ENCODE measurements around the gene OR10A5.
"Not testable (repeated sequence)": the region's sequence is repeated elsewhere in the genome, so short reads cannot be mapped to it uniquely, and the experiment has no call there.

The OR10A5 gene, protein sequence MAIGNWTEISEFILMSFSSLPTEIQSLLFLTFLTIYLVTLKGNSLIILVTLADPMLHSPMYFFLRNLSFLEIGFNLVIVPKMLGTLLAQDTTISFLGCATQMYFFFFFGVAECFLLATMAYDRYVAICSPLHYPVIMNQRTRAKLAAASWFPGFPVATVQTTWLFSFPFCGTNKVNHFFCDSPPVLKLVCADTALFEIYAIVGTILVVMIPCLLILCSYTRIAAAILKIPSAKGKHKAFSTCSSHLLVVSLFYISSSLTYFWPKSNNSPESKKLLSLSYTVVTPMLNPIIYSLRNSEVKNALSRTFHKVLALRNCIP

DNA sequence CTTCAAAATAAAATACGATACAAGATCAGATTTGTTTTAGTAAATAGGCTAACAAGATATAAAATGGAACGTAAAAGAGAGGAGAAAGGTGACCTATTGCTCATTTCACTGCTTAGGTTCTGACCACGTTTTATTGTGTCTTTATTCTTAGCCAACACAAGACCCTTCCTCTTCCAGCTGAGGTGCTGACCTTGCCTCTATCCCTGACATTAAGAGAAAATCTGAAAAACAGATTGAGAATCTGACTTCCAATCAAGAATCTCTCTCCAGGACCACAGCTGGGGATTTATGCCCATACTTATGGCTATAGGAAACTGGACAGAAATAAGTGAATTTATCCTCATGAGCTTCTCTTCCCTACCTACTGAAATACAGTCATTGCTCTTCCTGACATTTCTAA lies at the start of gene OR10A5:
Gene OR10A5, plus strand, starts transcription at position 301 of the 400 bp plus-strand sequence. Its CDS starts 0 bp downstream, at position 301.
- Histone ChIP-seq H3K9ac (ENCODE audit: low read length) (no peak within 1 kb of the TSS), H3K36me3 (ENCODE audit: control insufficient read depth, low read depth, low read length) (no peaks in the 10 kb centered on the region), H3K27ac (ENCODE audit: low read length) (no peak within 1 kb of the TSS), H3K4me3 (ENCODE audit: low read length) (no peak within 1 kb of the TSS), H3K4me1 (ENCODE audit: control insufficient read depth, low read depth, low read length) (no peaks in the 10 kb centered on the region), H3K9me3 (ENCODE audit: control insufficient read depth, low read depth, low read length) (no peaks in the 10 kb centered on the region), H3K27me3 (ENCODE audit: control insufficient read depth, insufficient read depth, low read length) (no peaks in the 10 kb centered on the region)

DNA sequence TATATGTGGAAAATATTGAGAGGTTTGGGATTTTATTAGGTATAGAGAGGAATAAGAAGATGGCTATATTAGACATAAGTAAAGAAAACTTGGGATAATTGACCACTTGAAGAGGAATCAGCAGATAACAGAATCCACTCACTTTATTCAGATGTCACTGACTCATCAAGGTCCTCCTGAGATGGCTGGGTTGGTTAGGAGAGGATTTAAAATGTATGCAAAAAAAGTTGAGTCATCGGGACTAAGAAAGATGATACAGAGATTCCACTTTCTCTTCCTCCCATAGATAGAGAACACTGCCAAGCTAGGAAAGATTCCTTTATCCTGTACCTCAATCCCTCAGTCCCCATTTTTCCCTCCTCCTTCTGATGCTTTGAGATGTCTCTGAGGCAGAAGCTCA lies 46.1 kb upstream of the OR10A5 start, which contains the start of gene OR6A2:
Gene OR6A2, minus strand, starts transcription at position 288 of the 400 bp plus-strand sequence. CDS start 3,981 bp downstream, outside the sequence.
- H3K36me3 ChIP-seq (ENCODE audit: control insufficient read depth, low read depth, low read length): no peaks in the 10 kb centered on the region
- H3K27me3 ChIP-seq (ENCODE audit: control insufficient read depth, insufficient read depth, low read length): no peaks in the 10 kb centered on the region
- no peak within 1 kb of the TSS for H3K27ac ChIP-seq (ENCODE audit: low read length)
- no peaks in the 10 kb centered on the region for H3K9me3 ChIP-seq (ENCODE audit: control insufficient read depth, low read depth, low read length)
- no peak within 1 kb of the TSS for H3K9ac ChIP-seq (ENCODE audit: low read length)
- H3K4me1 ChIP-seq (ENCODE audit: control insufficient read depth, low read depth, low read length): no peaks in the 10 kb centered on the region
- no peak within 1 kb of the TSS for H3K4me3 ChIP-seq (ENCODE audit: low read length)

DNA sequence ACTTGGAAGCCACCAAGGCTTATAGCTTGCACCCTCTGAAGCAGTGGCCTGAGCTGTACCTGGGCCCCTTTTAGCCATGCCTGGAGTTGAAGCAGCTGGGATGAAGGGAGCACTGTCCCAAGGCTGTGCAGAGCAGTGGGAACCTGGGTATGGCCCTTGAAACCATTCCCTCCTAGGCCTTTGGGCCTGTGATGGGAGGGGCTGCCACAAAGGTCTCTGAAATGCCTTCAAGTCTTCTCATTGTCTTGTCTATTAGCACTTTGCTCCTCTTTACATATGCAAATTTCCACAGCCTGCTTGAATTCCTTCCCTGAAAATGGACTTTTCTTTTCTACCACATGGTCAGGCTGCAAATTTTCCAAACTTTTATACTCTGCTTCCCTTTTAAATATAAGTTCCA lies 44.4 kb upstream of the OR10A5 start:
- not testable (repeated sequence) for H3K9me3 ChIP-seq (ENCODE audit: control insufficient read depth, low read depth, low read length); H3K9ac ChIP-seq (ENCODE audit: low read length); H3K4me1 ChIP-seq (ENCODE audit: control insufficient read depth, low read depth, low read length); H3K4me3 ChIP-seq (ENCODE audit: low read length); H3K27ac ChIP-seq (ENCODE audit: low read length); H3K36me3 ChIP-seq (ENCODE audit: control insufficient read depth, low read depth, low read length); H3K27me3 ChIP-seq (ENCODE audit: control insufficient read depth, insufficient read depth, low read length)

DNA sequence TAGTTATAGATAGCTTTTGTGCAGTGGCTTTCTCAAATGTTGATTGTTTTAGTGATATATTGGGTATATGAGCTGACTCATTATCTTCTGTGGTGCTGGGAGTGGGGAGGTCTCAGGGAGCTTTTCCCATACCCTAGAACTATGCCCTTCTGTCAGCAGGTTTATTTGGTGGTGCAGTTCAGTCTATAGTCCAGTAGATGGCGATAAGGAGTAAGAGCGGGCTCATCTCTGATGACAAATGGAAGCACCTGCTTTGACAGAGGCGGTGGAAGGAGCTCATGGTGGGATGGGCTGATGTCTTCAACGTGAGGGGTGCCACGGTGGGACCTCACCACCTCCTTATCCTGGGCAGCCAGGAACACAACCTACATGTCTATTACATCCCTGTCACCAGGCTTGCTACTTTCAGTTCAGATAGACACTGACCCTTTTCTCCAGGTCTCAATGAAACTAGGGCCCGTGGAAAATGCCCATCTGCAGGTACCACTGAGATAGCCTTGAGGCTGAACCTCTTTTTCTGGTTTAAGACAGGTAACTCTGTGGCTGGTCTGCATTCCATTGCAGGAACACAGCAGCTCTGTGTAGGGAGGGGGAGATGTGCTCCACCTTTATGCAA lies 33.0 kb upstream of the OR10A5 start:
- H3K9me3 ChIP-seq (ENCODE audit: control insufficient read depth, low read depth, low read length): no peaks in the 10 kb centered on the region
- no peak overlapping the region for H3K9ac ChIP-seq (ENCODE audit: low read length)
- H3K27ac ChIP-seq (ENCODE audit: low read length): no peak overlapping the region
- no peaks in the 10 kb centered on the region for H3K27me3 ChIP-seq (ENCODE audit: control insufficient read depth, insufficient read depth, low read length)
- no peak overlapping the region for H3K4me3 ChIP-seq (ENCODE audit: low read length)
- H3K4me1 ChIP-seq (ENCODE audit: control insufficient read depth, low read depth, low read length): no peaks in the 10 kb centered on the region
- no peaks in the 10 kb centered on the region for H3K36me3 ChIP-seq (ENCODE audit: control insufficient read depth, low read depth, low read length)

DNA sequence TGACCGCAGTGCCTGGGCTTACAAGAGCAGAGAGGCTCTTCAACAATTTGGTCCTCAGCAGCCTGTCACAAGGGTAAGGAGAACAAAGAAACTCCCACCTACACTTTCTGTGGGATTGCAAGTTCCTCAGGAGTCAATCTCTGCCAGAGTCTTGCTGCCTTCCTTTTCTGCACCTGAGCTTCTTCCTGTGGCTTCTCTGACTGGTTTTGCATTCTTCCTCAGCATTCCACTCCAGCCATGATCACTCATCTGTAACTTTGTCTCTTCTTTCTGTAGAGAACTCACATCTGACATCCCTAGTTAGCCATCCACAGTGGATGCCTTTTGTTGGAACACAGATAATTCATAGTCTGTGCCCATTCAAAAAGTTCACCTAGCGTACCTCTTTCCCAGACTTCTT lies 31.8 kb upstream of the OR10A5 start:
- Histone ChIP-seq H3K4me1 (ENCODE audit: control insufficient read depth, low read depth, low read length) (no peaks in the 10 kb centered on the region), H3K4me3 (ENCODE audit: low read length) (no peak overlapping the region)

DNA sequence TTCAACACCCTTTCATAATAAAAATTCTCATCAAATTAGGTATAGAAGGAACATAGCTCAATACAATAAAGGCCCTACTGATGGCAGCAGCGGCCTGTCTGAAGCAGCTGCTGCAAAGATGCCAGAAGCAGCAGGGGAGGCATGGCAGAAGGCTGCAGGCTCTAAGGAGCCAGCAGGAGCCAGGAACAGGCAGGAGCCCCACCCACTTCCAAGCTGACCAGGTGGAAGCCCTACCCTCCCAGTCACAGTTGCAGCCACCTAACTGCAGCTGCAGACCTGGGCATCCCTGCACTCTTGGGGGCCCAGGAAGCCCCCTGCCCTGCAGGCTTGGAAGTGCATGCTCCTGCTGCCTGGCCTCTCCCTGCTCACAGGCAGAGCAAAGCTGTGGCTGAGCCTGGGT lies 27.8 kb upstream of the OR10A5 start:
- Histone ChIP-seq H3K4me1 (ENCODE audit: control insufficient read depth, low read depth, low read length) (no peaks in the 10 kb centered on the region), H3K9me3 (ENCODE audit: control insufficient read depth, low read depth, low read length) (no peaks in the 10 kb centered on the region), H3K36me3 (ENCODE audit: control insufficient read depth, low read depth, low read length) (no peaks in the 10 kb centered on the region), H3K27me3 (ENCODE audit: control insufficient read depth, insufficient read depth, low read length) (no peaks in the 10 kb centered on the region), H3K27ac (ENCODE audit: low read length) (no peak overlapping the region), H3K4me3 (ENCODE audit: low read length) (no peak overlapping the region), H3K9ac (ENCODE audit: low read length) (no peak overlapping the region)

More for the DNA sequence above, 31.8 kb upstream of the OR10A5 start:
- no peak overlapping the region for H3K9ac ChIP-seq (ENCODE audit: low read length)
- H3K36me3 ChIP-seq (ENCODE audit: control insufficient read depth, low read depth, low read length): no peaks in the 10 kb centered on the region
- H3K9me3 ChIP-seq (ENCODE audit: control insufficient read depth, low read depth, low read length): no peaks in the 10 kb centered on the region
- no peaks in the 10 kb centered on the region for H3K27me3 ChIP-seq (ENCODE audit: control insufficient read depth, insufficient read depth, low read length)
- no peak overlapping the region for H3K27ac ChIP-seq (ENCODE audit: low read length)

DNA sequence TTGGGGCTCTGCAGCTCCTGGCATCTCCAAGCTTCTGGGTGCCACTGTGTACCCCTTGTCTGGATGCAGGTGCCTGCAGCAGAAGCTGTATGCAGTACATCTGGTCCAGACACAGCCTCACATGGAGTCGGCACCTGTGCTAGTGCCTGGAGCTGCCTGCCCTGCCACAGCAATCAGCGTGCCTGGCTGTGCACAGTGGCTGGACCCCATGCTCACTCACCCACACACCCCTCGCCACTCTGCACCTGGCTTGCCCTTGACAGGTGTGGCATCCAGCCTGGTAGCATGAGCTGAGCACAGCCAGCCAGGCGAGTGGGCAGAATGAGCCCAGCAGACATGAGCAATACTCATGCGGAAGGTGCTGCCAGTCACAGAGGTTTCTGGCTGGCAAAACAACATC lies 26.5 kb upstream of the OR10A5 start:
- H3K4me1 ChIP-seq (ENCODE audit: control insufficient read depth, low read depth, low read length): no peaks in the 10 kb centered on the region
- no peaks in the 10 kb centered on the region for H3K9me3 ChIP-seq (ENCODE audit: control insufficient read depth, low read depth, low read length)
- no peak overlapping the region for H3K9ac ChIP-seq (ENCODE audit: low read length)
- no peaks in the 10 kb centered on the region for H3K36me3 ChIP-seq (ENCODE audit: control insufficient read depth, low read depth, low read length)
- no peak overlapping the region for H3K27ac ChIP-seq (ENCODE audit: low read length)
- H3K27me3 ChIP-seq (ENCODE audit: control insufficient read depth, insufficient read depth, low read length): no peaks in the 10 kb centered on the region
- H3K4me3 ChIP-seq (ENCODE audit: low read length): no peak overlapping the region

DNA sequence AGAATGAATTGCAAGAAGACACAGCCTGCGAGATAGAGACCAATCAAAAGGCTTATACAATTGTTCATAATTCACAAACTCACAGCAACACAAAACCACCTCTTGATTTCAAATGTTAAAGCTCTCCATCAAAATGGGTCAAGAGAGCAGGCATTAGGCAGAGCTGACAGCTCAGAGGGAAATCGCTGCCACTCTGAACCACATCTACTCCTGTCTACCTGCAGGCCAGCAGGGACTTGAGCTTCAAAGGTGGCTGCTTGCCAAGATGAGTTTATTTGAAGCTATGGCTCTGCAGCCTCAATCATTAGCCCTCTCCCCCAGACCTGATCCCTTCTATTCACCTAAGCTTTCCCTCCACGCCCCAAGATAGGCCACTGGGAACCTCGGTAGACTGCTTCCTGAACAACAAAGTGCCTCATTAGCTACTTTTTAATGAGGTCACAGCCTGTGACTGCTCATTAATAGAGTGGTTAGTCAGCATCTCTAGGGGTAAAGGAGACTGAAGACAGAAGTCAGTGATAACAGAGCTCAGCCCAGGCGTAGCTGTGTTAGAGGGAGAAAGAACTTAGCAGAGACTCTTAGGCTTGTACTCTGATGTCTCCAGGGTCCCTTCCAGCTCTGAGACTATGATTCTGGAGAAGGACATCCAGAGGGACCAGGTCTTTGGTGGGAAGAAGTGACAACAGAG lies 21.2 kb upstream of the OR10A5 start:
- no peaks in the 10 kb centered on the region for H3K36me3 ChIP-seq (ENCODE audit: control insufficient read depth, low read depth, low read length)
- H3K27me3 ChIP-seq (ENCODE audit: control insufficient read depth, insufficient read depth, low read length): no peaks in the 10 kb centered on the region
- H3K27ac ChIP-seq (ENCODE audit: low read length): no peak overlapping the region
- H3K4me3 ChIP-seq (ENCODE audit: low read length): no peak overlapping the region
- H3K4me1 ChIP-seq (ENCODE audit: control insufficient read depth, low read depth, low read length): no peaks in the 10 kb centered on the region
- no peak overlapping the region for H3K9ac ChIP-seq (ENCODE audit: low read length)
- H3K9me3 ChIP-seq (ENCODE audit: control insufficient read depth, low read depth, low read length): no peaks in the 10 kb centered on the region

DNA sequence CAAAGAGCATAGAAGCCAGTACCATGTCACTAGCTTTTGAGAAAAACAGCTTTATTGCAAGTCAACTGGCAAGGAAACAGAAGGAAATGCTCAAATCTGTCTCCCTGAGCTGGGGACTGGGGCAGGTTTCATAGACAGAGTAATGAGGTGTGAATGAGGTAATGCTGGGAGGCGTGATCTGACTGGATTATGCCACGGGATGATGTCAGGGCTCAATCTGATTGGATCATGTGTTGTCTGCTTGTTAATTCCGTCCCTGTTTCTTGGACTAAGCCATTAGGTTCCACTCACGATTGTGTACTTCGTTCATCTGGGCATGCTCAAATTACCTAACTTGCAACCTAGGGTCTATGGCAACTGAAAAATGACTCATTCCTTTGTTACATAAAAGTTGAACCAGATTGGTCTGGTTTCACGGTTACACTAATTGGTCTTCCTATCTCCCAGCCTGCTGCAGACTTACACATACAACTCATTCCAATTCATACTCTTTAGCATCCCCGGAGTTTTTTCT lies 20.2 kb upstream of the OR10A5 start:
- H3K27ac ChIP-seq (ENCODE audit: low read length): no peak overlapping the region
- no peaks in the 10 kb centered on the region for H3K36me3 ChIP-seq (ENCODE audit: control insufficient read depth, low read depth, low read length)
- H3K9ac ChIP-seq (ENCODE audit: low read length): no peak overlapping the region
- no peaks in the 10 kb centered on the region for H3K9me3 ChIP-seq (ENCODE audit: control insufficient read depth, low read depth, low read length)
- no peaks in the 10 kb centered on the region for H3K4me1 ChIP-seq (ENCODE audit: control insufficient read depth, low read depth, low read length)
- H3K27me3 ChIP-seq (ENCODE audit: control insufficient read depth, insufficient read depth, low read length): no peaks in the 10 kb centered on the region
- no peak overlapping the region for H3K4me3 ChIP-seq (ENCODE audit: low read length)

DNA sequence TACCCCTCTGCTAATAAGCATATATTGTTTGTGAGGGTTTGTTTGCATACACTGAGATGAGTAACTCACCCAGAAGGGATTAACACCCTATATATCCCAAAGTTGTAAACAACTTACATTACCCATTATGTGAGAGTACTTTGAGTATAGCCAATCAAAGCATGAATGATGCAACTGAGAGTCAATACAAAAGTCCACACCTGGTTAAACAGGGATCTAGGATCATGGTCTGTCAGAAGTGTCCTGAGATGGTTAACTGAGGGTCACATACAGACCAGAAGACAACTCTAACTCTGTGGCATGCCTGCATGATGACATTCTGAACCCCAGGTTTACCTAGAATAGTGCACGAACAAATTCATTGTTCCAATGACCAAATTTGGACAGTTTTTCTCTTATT lies 17.4 kb upstream of the OR10A5 start:
- no peak overlapping the region for H3K4me3 ChIP-seq (ENCODE audit: low read length)
- H3K27ac ChIP-seq (ENCODE audit: low read length): no peak overlapping the region
- no peaks in the 10 kb centered on the region for H3K27me3 ChIP-seq (ENCODE audit: control insufficient read depth, insufficient read depth, low read length)
- no peaks in the 10 kb centered on the region for H3K36me3 ChIP-seq (ENCODE audit: control insufficient read depth, low read depth, low read length)
- no peaks in the 10 kb centered on the region for H3K9me3 ChIP-seq (ENCODE audit: control insufficient read depth, low read depth, low read length)
- H3K4me1 ChIP-seq (ENCODE audit: control insufficient read depth, low read depth, low read length): no peaks in the 10 kb centered on the region
- no peak overlapping the region for H3K9ac ChIP-seq (ENCODE audit: low read length)

DNA sequence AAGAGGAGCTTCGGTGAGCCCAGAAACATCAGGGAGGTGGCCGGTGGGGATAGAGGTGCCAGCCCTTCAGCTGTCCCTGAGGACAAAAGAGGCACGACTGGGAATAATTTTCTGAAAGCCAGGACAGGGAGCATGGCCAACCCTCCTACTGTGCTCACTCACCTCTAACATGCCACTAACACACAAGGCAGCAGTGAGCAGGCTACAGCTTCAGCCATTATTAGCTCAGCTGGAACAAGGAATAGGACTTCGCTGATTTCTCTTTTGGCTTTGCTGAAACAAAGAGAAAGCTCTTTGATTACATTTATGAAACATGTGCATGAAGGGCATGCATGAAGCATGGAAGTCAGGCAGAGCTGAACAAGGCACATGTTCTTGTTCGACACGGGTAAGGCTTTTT lies 12.1 kb upstream of the OR10A5 start:
- H3K27ac ChIP-seq (ENCODE audit: low read length): no peak overlapping the region
- H3K36me3 ChIP-seq (ENCODE audit: control insufficient read depth, low read depth, low read length): no peaks in the 10 kb centered on the region
- no peaks in the 10 kb centered on the region for H3K4me1 ChIP-seq (ENCODE audit: control insufficient read depth, low read depth, low read length)
- H3K9ac ChIP-seq (ENCODE audit: low read length): no peak overlapping the region
- H3K9me3 ChIP-seq (ENCODE audit: control insufficient read depth, low read depth, low read length): no peaks in the 10 kb centered on the region
- H3K4me3 ChIP-seq (ENCODE audit: low read length): no peak overlapping the region
- H3K27me3 ChIP-seq (ENCODE audit: control insufficient read depth, insufficient read depth, low read length): no peaks in the 10 kb centered on the region

Data from iPS-18a (cell line).